Measurements from ENCODE around the gene PRKRA. TPM values are rescaled to one million over a fixed set of nuclear protein-coding genes. Genes with fewer than 3 reads are reported as not detected.
"Not testable (repeated sequence)": the region's sequence is repeated elsewhere in the genome, so short reads cannot be mapped to it uniquely, and the experiment has no call there.

PRKRA gene
- total RNA-seq, 1 experiment from 2014 or later = 96.2 TPM

DNA sequence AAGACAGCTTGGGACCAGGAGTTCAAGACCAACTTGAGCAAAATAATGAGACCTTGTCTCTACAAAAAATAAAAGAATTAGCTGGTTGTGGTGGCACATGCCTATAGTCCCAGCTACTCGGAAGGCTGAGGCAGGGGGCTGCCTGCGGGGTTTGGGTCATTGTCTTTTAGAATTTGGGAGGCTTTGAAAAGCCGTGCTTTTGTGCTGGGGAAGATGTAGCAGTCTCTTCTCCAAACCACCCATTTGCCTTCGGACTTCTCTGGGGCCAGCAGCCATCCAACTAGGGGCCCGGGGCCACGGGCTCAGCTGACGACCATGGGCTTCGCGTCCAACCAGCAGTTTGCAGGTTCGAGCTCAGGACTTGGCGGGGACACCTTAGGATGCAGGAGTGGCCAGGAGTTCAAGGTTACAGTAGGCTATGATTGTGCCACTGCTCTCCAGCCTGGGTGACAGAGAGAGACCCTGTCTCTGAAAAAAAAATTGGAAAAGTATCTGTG lies 6.5 kb upstream of the PRKRA start:
- DNase-seq (ENCODE audit: low read depth) = no peak

GRCh38 chr2:178455947-178456346 lies 5.0 kb upstream of the PRKRA start:
- DNase-seq (ENCODE audit: low read depth) = peak; percentile 66

- no peak for DNase-seq (ENCODE audit: low read depth)
These were observed 1.9 kb upstream of the PRKRA start for GRCh38 chr2:178452870-178453269.

GRCh38 chr2:178452334-178452733 lies 1.4 kb upstream of the PRKRA start:
- DNase-seq (ENCODE audit: low read depth) = no peak

DNA sequence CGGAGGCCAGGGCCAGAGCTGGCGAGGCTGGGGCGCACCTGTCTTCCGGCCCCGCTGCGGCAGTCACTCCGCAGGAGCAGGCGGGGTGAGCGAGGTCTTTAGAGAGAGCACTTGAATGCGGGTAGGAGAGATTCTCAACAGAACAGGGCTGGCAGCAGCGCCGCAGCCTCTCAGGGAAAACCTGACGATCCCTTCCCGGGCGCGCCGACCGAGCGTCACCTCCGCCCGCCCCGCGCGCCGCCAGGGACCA lies 526 bp downstream of the PRKRA start:
- no peak for DNase-seq (ENCODE audit: low read depth)

GRCh38 chr2:178449700-178450523 lies 1.1 kb downstream of the PRKRA start:
- peak; percentile 6 for DNase-seq (ENCODE audit: low read depth)

- DNase-seq (ENCODE audit: low read depth) = no peak
These were observed 1.9 kb downstream of the PRKRA start for GRCh38 chr2:178448968-178449661.

GRCh38 chr2:178441426-178441825 lies 9.5 kb downstream of the PRKRA start:
- no peak for DNase-seq (ENCODE audit: low read depth)

DNA sequence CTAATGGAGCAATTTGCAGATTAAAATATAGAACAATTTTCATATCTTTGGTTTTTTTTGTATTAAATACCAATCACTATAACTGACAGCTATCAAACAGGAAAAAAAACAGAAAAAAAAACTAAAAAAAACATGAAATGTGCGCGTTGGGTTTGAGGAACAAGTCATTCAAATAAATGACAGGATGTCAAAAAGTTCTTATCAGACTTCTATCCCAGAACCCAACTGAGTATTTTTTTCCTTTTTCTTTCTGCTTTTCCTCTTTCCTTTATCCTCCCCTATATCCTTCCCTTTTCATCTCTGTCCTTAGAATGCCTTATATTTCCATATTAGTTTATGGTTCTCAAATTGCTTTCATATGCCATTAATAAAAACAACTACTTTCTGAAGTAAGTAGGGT lies 14.3 kb downstream of the PRKRA start:
- DNase-seq (ENCODE audit: low read depth) = no peak

DNA sequence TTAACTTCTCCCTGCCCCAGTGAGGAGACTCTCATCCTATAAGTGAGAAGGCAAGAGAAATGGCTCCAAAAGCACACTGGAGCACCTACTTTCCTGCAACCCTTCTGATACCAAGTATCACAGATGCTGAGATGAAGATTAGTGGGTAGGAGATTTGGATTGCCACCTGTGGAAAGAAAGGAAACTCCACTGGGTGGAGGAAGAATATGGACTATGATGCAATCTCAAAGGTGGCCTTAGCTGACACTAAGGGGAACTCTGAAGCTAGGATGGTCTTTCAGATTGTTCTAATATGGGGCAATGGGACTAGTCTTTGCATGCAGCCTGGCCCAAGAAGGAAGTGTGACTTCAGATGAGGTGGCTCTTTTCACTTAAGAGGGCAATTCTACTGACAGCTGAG lies 21.6 kb downstream of the PRKRA start:
- no peak for DNase-seq (ENCODE audit: low read depth)

DNA sequence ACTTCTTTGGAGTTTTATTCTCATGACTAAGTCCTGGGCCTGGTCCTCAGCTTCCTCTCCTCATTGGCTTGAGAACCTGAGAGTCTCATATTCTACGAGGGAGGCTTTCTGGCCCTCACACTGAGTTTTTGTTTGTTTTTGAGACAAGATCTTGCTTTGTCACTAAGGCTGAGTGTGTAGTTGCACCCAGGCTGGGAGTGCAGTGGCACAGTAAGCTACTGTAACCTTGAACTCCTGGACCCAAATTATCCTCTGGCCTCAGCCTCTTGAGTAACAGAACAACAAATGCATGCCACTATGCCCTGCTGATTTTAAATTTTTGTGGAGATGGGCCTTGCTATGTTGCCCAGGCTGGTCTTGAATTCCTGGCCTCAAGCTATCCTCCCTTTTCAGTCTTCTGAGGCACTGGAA lies 22.6 kb downstream of the PRKRA start:
- no peak for DNase-seq (ENCODE audit: low read depth)

DNA sequence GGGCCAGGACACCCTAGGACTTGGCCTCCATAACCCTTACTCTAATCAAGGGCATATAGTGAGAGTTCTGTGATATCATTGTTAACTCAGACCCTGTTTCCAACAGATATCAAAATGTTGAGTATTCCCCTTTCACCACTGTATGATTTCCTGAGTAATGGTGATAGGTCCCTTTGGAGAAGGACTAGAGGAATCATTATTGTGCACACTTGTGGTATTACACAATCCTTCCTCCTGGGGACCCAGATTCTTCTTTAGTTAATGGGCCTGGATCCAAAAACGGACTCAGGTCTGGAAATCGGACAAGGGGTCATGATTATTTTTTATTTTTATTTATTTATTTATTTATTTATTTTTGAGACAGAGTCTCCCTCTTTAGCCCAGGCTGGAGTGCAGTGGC lies 23.5 kb downstream of the PRKRA start:
- DNase-seq (ENCODE audit: low read depth) = no peak

- peak; percentile 50 for DNase-seq (ENCODE audit: low read depth)
These were observed 24.6 kb downstream of the PRKRA start for GRCh38 chr2:178426388-178426787.

GRCh38 chr2:178425255-178425827 lies 25.6 kb downstream of the PRKRA start:
- no peak for DNase-seq (ENCODE audit: low read depth)

DNA sequence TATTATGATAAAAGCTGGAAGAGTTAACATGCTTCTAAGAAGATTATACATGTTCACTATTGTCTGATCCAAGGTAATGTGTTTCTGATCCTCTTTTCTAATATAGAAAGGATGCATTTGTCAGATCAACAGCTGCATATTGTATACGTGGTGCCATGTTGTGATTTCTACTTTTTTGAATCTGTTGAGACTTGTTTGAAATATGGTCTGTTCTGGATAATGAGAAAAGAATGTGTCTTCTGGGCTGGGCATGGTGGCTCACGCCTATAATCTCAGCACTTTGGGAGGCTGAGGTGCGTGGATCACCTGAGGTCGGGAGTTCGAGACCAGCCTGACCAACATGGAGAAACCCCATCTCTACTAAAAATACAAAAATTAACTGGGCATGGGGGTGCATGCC lies 27.2 kb downstream of the PRKRA start:
- not testable (repeated sequence) for DNase-seq (ENCODE audit: low read depth)

- no peak for DNase-seq (ENCODE audit: low read depth)
These were observed 28.9 kb downstream of the PRKRA start for GRCh38 chr2:178422097-178422496.

- no peak for DNase-seq (ENCODE audit: low read depth)
These were observed 30.4 kb downstream of the PRKRA start for GRCh38 chr2:178420463-178420999.

GRCh38 chr2:178419123-178419522 lies 31.9 kb downstream of the PRKRA start:
- DNase-seq (ENCODE audit: low read depth) = no peak

- DNase-seq (ENCODE audit: low read depth) = no peak
These were observed 32.5 kb downstream of the PRKRA start for GRCh38 chr2:178418426-178418825.

DNA sequence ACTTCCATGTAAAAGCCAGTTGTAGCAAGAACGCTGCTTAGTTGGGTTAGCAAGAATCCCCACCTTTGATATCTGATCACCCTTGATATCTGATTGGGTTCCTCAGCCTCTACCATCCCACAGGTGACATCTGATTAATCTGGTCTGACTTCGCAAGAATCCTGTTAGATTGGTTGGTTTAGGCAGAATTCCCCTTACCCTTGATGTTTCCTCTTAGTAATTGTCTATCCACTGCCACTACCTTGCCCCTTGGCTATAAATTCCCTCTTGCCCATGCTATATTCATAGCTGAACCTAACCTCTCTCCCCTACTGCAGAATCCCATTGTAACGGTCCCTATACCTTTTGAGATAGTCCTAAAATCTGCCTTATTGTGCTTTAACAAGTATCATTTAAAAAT lies 33.1 kb downstream of the PRKRA start:
- no peak for DNase-seq (ENCODE audit: low read depth)

DNA sequence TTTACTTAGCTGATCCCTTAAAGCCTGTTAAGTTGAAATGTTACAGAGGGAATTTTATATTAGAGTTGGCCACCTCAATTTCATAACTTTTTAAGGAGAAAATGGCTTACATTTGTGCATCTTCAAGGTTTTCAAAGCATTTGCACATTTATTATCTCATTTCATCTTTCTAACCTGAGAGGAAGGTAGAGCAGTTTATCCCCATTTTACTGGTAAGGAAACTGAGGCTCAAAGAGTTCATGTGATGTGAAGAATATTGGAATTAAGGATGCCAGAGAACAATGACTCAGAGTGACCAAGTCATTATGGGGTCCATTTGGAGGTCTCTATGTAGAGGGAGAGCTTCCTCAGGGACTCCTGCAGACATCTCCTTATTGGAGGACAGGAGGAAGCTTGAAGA lies 35.0 kb downstream of the PRKRA start:
- no peak for DNase-seq (ENCODE audit: low read depth)
